ENCODE measurements around the gene C19orf44.

Gene C19orf44

DNA sequence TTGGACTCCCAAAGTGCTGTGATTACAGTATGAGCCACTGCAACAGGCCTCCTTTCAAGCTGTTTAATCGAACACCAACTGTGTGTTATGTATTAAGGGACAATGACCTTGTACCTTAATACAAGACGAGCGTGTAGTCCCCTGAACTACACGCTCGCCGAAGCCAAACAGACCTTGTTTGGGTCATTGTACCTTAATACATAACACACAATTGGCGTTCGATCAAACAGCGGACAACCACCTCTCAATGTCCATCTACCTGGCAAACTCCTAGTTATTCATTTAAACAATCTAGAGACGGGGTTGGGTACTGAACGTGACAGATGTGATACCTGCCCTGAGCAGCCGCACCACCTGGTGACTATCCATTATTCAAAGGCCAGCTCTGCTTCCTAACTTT lies 44.8 kb downstream of the C19orf44 start:
- Histone ChIP-seq H4K20me1 (ENCODE audit: insufficient read depth, low read length, poor library complexity, severe bottlenecking) (peaks cover 56% of the 10 kb centered on the region), H3K79me2 (ENCODE audit: insufficient read depth, low read length) (peaks cover 87% of the 10 kb centered on the region), H3K36me3 (ENCODE audit: insufficient read depth, low read length) (peaks cover 15% of the 10 kb centered on the region; the same call in 1 of the 2 replicates), H3K4me3 (ENCODE audit: low read length, poor library complexity, severe bottlenecking) (peak overlapping the region; percentile 93), H3K4me1 (ENCODE audit: insufficient read depth, low read length, poor library complexity, severe bottlenecking) (peaks cover 46% of the 10 kb centered on the region), H3K9ac (ENCODE audit: low read depth, low read length, poor library complexity, severe bottlenecking) (peak overlapping the region; percentile 93), H3K4me2 (ENCODE audit: low read depth, low read length, poor library complexity, severe bottlenecking) (peak overlapping the region; percentile 79), H3K27me3 (ENCODE audit: insufficient read depth, low read length, poor library complexity, severe bottlenecking) (no peaks in the 10 kb centered on the region), H2AFZ (ENCODE audit: low read length) (no peak overlapping the region), H3K9me2 (replicated peaks; ENCODE audit: low read depth, low read length) (no peaks in the 10 kb centered on the region), H3K9me3 (ENCODE audit: insufficient read depth, low read depth, low read length) (no peaks in the 10 kb centered on the region), H3F3A (ENCODE audit: low read depth) (peaks cover 2% of the 10 kb centered on the region; the same call in 1 of the 2 replicates)
- no peak for TF ChIP-seq CTCF (conservative IDR thresholded peaks at IDR 0.05; ENCODE audit: low read length)
- TF ChIP-seq EZH2phosphoT487 (IDR thresholded peaks at IDR 0.05; ENCODE audit: borderline replicate concordance): no peak

DNA sequence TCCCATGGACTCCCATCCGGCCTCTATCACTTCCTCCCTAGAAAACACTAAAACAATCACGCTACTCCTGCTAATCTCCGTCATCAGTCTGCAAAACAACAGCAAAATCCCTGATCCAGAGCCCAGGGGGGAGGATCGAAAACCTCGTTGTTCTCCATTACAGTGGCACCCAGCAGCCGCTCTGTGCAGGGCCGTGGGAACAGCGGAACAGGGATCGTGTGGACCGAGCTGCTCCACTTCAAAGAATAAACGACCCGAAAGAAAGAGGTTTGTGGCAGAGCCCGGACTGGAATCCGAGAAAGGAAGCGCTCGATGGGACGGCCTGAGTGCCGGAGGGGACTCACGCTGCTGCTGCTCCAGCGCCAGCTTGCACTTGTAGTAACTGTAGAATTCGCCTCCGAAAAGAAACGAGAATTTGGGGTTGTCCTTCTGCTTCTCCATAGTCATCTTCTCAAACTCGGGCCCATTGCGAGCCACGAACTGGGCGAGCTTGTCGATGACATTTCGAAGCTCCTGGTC lies 45.4 kb downstream of the C19orf44 start:
- no peaks in the 10 kb centered on the region for H3K9me2 ChIP-seq (replicated peaks; ENCODE audit: low read depth, low read length)
- H4K20me1 ChIP-seq (ENCODE audit: insufficient read depth, low read length, poor library complexity, severe bottlenecking): peaks cover 50% of the 10 kb centered on the region
- peak overlapping the region; percentile 35 for H2AFZ ChIP-seq (ENCODE audit: low read length)
- H3K79me2 ChIP-seq (ENCODE audit: insufficient read depth, low read length): peaks cover 81% of the 10 kb centered on the region
- TF ChIP-seq EZH2phosphoT487 (IDR thresholded peaks at IDR 0.05; ENCODE audit: borderline replicate concordance) (no peak), CTCF (conservative IDR thresholded peaks at IDR 0.05; ENCODE audit: low read length) (no peak)
- H3K9me3 ChIP-seq (ENCODE audit: insufficient read depth, low read depth, low read length): no peaks in the 10 kb centered on the region
- H3F3A ChIP-seq (ENCODE audit: low read depth): peaks cover 2% of the 10 kb centered on the region; the same call in 1 of the 2 replicates
- peak overlapping the region; percentile 93 for H3K9ac ChIP-seq (ENCODE audit: low read depth, low read length, poor library complexity, severe bottlenecking)
- H3K4me3 ChIP-seq (ENCODE audit: low read length, poor library complexity, severe bottlenecking): peak overlapping the region; percentile 93
- H3K36me3 ChIP-seq (ENCODE audit: insufficient read depth, low read length): peaks cover 11% of the 10 kb centered on the region; the same call in 1 of the 2 replicates
- peaks cover 46% of the 10 kb centered on the region for H3K4me1 ChIP-seq (ENCODE audit: insufficient read depth, low read length, poor library complexity, severe bottlenecking)
- H3K27me3 ChIP-seq (ENCODE audit: insufficient read depth, low read length, poor library complexity, severe bottlenecking): no peaks in the 10 kb centered on the region
- H3K4me2 ChIP-seq (ENCODE audit: low read depth, low read length, poor library complexity, severe bottlenecking): peak overlapping the region; percentile 79

DNA sequence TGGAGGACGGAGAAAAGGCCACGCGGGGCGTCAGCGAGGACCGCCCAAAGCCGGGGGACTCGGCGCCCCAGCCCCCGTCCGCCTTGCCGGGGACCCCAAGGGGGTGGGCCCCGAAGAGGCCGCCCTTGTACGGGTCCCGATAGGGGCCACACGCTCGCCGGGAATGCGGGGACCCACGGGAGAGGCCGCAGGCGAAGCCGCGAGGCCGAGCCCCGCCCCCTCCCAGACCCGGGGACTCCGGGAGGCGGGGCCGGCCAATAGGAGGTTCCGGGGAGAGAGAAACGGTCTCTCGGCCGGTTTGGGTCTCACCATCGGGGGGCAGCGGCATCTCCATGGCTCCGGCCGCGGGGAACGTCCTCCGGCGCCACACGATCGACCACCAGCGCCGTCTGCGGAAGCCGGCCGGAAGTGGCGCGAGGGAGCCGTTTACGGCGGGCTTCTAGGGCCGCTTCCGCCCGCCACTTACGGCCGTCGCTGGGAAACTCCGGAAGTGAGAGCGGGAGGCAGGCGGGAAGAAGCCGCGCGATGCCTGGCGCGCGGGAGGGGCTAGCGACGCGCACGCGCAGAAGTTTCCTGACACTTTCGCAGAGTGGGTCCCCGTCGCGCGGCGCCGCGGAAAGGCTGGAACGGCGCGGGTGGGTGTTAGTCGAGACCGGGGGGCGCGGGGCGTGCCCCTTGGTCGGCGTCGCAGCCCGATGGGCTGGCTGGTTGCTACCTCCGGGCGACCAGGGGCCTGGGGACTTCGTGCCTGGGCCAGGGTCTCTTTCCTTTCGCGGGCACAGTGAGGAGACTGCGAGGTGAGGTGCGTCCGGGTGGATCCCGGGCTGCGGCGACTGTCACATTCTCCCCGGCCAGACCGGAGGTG lies 46.1 kb downstream of the C19orf44 start, which contains the start of gene CHERP:
Gene CHERP, minus strand, starts transcription at position 393 of the 865 bp plus-strand sequence. Its CDS starts 59 bp downstream, at position 334.
- H3K9me2 ChIP-seq (replicated peaks; ENCODE audit: low read depth, low read length): no peaks in the 10 kb centered on the region
- H3K4me2 ChIP-seq (ENCODE audit: low read depth, low read length, poor library complexity, severe bottlenecking): peak within 1 kb of the TSS; percentile 88
- H3K4me3 ChIP-seq (ENCODE audit: low read length, poor library complexity, severe bottlenecking): peak within 1 kb of the TSS; percentile 93
- peak within 1 kb of the TSS; percentile 85 for H2AFZ ChIP-seq (ENCODE audit: low read length)
- H3K79me2 ChIP-seq (ENCODE audit: insufficient read depth, low read length): peaks cover 74% of the 10 kb centered on the region
- peaks cover 43% of the 10 kb centered on the region for H4K20me1 ChIP-seq (ENCODE audit: insufficient read depth, low read length, poor library complexity, severe bottlenecking)
- H3K36me3 ChIP-seq (ENCODE audit: insufficient read depth, low read length): peaks cover 6% of the 10 kb centered on the region; the same call in 1 of the 2 replicates
- TF ChIP-seq EZH2phosphoT487 (IDR thresholded peaks at IDR 0.05; ENCODE audit: borderline replicate concordance): no peak
- no peak for TF ChIP-seq CTCF (conservative IDR thresholded peaks at IDR 0.05; ENCODE audit: low read length)
- peaks cover 46% of the 10 kb centered on the region for H3K4me1 ChIP-seq (ENCODE audit: insufficient read depth, low read length, poor library complexity, severe bottlenecking)
- no peaks in the 10 kb centered on the region for H3K9me3 ChIP-seq (ENCODE audit: insufficient read depth, low read depth, low read length)
- no peaks in the 10 kb centered on the region for H3K27me3 ChIP-seq (ENCODE audit: insufficient read depth, low read length, poor library complexity, severe bottlenecking)
- H3K9ac ChIP-seq (ENCODE audit: low read depth, low read length, poor library complexity, severe bottlenecking): peak within 1 kb of the TSS; percentile 93
- peaks cover 2% of the 10 kb centered on the region; the same call in 1 of the 2 replicates for H3F3A ChIP-seq (ENCODE audit: low read depth)
